Measurements from ENCODE around the gene DAGLA.

The DAGLA gene

DNA sequence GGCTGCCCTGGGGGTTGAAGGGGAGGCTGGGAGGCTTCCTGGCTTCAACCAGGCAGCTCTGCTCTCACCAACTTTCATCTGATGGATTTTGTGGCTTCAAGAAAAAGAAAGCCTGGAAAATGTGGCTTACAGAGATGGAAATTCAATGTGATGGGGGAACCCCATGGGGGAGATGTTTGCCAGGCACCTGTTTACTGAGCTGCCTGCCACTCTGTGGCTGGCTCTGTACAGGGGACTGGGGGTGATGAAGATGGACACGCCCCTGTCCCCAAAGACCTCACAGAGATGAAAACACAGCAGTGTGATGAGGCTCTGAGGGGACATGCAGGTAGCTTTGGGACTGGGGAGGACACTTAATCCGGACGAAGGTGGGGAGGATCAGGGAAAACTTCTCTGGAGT is 102.1 kb downstream of the DAGLA start:
- TF ChIP-seq, protein P1, sequence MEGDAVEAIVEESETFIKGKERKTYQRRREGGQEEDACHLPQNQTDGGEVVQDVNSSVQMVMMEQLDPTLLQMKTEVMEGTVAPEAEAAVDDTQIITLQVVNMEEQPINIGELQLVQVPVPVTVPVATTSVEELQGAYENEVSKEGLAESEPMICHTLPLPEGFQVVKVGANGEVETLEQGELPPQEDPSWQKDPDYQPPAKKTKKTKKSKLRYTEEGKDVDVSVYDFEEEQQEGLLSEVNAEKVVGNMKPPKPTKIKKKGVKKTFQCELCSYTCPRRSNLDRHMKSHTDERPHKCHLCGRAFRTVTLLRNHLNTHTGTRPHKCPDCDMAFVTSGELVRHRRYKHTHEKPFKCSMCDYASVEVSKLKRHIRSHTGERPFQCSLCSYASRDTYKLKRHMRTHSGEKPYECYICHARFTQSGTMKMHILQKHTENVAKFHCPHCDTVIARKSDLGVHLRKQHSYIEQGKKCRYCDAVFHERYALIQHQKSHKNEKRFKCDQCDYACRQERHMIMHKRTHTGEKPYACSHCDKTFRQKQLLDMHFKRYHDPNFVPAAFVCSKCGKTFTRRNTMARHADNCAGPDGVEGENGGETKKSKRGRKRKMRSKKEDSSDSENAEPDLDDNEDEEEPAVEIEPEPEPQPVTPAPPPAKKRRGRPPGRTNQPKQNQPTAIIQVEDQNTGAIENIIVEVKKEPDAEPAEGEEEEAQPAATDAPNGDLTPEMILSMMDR (conservative IDR thresholded peaks at IDR 0.05): no peak
- no peak overlapping the region for H3K27ac ChIP-seq

DNA sequence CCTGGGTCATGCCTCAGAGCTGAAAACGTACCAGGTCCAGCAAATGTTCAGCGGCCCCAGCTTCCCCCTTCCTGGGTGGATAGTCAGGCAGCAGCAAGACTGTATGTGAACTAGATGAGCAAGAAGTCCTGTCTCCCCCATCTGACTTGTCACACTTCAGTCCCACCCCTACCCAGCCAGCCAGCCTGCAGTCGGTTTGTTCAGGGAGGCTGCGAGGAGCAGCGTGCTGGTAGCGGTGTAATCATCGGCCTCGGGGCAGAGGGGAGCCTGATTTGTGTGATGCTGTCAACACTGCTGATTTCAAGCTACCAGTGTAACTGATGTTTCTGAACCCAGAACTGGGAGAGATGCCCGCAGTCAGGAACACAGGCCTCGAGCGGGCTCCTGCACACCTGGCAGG is 102.7 kb downstream of the DAGLA start:
- H3K27ac ChIP-seq: no peak overlapping the region
- TF ChIP-seq, protein P1 (conservative IDR thresholded peaks at IDR 0.05): no peak

DNA sequence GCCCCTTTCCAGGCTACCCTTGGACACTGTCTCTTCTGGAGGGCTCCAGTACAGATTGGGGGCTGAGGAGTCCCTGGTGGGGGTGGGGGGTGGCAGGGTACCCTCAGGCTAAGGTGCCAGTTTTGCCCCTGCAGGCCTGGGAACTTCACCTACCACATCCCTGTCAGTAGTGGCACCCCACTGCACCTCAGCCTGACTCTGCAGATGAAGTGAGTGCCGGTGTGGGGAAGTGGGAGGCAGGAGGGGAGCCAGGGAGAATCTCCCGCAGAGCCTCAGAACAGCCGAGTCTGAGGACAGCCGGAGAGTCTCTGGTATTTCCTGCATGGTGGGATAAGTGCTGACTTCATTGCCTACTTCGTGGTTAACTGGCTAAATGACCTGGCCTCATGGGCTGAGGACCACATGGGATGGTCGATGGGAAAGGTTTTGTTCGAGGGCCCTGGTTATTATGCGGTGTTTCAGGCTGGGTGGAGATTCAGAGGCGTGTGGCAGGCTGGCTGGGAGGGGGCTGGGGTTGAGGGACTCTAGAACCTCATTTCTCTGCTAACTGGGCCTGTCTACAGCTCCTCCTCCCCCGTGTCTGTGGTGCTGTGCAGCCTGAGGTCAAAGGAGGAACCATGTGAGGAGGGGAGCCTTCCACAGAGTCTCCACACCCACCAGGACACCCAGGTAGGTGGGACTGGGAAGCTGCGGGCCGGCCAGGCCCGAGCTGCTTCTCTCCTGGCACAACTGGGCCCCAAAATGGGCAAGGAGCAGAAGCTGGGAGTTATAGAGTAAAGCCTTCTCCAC is 103.7 kb downstream of the DAGLA start:
- H3K27ac ChIP-seq: no peak overlapping the region
- TF ChIP-seq, protein P1 (conservative IDR thresholded peaks at IDR 0.05): no peak

DNA sequence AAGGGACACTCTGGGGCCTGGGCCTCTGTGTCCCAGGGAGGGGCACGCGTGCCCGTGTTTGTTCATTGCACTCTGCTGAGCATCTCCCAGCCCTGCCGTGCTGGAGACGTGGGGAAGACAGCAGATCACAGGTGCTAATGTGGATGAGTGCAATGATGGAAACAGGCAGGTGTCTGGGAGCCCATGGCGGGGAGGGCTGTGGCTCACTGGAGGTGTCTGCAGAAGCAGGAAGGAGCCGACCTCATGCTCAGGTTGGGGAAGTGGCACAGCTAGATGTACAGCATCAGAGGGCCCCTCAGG is 104.3 kb downstream of the DAGLA start:
- TF ChIP-seq, protein P1 (conservative IDR thresholded peaks at IDR 0.05): no peak
- no peak overlapping the region for H3K27ac ChIP-seq

DNA sequence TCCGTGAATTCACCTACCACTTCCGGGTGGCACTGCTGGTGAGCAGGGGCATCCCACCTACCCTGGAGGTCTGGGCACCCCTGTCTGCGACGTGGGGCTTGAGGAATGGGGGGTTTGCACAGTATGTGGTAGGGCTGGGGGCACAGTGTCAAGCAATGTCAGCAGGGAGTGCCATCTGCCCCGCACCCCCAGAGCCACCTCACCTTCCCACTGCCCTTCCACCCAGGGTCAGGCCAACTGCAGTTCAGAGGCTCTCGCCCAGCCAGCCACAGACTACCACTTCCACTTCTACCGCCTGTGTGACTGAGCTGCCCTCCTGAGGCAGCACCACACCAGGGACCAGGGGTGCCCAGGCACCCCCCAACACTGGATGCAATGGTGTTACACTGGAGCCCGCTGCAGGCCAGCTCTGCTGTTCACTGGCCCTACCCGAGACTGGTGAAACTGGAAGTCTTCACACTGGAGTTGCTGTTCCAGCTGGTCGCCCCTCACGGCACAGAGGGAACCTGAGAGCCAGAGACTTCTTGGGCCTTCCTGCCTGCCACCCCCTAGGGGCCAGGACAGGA is 105.7 kb downstream of the DAGLA start:
- H3K27ac ChIP-seq: no peak overlapping the region
- TF ChIP-seq, protein P1 (conservative IDR thresholded peaks at IDR 0.05): no peak

DNA sequence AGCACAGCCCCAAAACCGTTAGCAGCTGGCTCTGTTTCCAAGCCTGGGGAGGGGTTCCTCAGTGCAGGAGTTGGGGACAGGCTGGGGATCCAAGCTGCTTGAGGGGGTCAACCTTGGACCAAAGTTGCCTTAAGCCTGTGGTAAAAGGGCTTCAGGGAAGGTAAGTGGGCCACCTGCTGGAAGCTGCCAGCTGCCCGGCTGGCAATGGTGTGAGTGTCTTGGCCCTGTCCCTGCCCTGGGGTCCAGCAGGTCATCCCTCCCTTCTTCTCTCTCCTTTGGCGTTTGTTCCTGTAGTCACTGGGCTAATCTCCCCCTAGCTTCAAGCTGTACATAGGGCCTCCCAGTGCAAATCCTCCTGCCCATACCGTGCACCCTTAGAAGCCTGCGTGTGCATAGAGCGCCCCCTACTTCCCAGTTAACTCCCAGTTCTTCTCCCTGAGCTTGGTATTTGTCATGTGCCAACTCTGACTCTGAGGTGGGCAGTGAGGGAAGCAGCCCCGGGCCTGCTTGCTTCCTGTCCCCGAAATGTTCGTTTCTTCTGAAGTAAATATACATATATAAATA is 107.8 kb downstream of the DAGLA start:
- no peak overlapping the region for H3K27ac ChIP-seq
- TF ChIP-seq, protein P1 (conservative IDR thresholded peaks at IDR 0.05): peak; percentile 42; the same call in 1 of the 2 replicates

DNA sequence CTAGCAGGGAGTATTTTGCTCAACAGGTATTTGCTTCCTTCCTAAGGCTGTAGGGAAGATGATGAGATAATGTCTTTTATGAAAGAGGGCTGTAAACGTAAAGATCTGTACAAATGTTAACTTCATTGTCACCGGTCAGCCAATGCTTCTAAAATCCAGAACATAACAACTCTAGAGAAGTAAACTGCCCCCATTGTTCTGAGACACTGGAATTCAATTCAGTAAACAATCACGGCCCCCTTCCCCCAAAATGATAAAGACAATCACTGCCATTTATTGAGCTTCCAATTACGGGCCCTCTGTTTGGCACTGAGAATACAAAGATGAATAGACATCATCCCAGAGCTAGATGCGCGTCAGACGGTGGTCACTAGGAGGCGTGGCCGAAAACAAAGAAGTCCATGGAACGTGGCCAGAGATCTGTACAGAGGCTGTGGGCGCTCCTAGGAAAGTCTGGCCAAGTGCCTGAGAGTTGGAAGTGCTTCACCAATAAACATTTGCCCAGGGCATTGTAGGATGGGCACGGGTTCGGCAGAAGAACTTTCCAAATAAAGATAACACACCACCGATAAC is 111.6 kb downstream of the DAGLA start:
- H3K27ac ChIP-seq: peak overlapping the region; percentile 99
- TF ChIP-seq, protein P1 (conservative IDR thresholded peaks at IDR 0.05): no peak
